GM12875 (cell line): ENCODE data around the gene CYTH1.

ENCODE experiments used
- H3K4me3 ChIP-seq: one replicate; pipeline ENCODE4 v1.5.1; 2011; ENCODE audit warnings: low read depth, low read length, control low read depth
- TF ChIP-seq, protein P1 (sequence below): IDR thresholded peaks from 2 replicates; pipeline ENCODE4 v1.5.1; 2011; ENCODE audit warnings: low read depth, mild to moderate bottlenecking, control low read depth, inconsistent platforms, low read length, moderate library complexity, borderline replicate concordance; ENCODE audit not compliant: insufficient read depth

Gene CYTH1

DNA sequence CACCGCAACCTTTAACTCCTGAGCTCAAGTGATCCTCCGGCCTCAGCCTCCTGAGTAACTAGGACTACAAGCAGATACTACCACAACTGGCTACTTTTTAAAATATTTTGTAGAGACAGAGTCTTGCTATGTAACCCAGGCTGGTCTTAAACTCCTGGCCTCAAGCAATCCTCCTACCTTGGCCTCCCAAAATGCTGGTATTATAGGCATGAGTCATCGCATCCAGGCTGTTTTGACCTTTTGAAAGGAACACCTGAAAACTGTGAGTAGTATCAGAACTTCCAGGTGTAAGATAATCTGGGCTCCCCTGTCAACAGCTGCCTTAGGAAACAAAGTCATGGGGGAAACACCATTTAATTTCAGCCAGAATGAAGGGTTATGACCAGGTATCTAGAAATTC lies 77.5 kb downstream of the CYTH1 start:
- TF ChIP-seq, protein P1, sequence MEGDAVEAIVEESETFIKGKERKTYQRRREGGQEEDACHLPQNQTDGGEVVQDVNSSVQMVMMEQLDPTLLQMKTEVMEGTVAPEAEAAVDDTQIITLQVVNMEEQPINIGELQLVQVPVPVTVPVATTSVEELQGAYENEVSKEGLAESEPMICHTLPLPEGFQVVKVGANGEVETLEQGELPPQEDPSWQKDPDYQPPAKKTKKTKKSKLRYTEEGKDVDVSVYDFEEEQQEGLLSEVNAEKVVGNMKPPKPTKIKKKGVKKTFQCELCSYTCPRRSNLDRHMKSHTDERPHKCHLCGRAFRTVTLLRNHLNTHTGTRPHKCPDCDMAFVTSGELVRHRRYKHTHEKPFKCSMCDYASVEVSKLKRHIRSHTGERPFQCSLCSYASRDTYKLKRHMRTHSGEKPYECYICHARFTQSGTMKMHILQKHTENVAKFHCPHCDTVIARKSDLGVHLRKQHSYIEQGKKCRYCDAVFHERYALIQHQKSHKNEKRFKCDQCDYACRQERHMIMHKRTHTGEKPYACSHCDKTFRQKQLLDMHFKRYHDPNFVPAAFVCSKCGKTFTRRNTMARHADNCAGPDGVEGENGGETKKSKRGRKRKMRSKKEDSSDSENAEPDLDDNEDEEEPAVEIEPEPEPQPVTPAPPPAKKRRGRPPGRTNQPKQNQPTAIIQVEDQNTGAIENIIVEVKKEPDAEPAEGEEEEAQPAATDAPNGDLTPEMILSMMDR: no peak
- H3K4me3 ChIP-seq: no peak overlapping the region

GRCh38 chr17:78697554-78698343 lies 84.3 kb downstream of the CYTH1 start:
- H3K4me3 ChIP-seq: no peak overlapping the region
- TF ChIP-seq, protein P1: no peak

GRCh38 chr17:78697122-78697521 lies 85.0 kb downstream of the CYTH1 start:
- H3K4me3 ChIP-seq: no peak overlapping the region
- TF ChIP-seq, protein P1: no peak

DNA sequence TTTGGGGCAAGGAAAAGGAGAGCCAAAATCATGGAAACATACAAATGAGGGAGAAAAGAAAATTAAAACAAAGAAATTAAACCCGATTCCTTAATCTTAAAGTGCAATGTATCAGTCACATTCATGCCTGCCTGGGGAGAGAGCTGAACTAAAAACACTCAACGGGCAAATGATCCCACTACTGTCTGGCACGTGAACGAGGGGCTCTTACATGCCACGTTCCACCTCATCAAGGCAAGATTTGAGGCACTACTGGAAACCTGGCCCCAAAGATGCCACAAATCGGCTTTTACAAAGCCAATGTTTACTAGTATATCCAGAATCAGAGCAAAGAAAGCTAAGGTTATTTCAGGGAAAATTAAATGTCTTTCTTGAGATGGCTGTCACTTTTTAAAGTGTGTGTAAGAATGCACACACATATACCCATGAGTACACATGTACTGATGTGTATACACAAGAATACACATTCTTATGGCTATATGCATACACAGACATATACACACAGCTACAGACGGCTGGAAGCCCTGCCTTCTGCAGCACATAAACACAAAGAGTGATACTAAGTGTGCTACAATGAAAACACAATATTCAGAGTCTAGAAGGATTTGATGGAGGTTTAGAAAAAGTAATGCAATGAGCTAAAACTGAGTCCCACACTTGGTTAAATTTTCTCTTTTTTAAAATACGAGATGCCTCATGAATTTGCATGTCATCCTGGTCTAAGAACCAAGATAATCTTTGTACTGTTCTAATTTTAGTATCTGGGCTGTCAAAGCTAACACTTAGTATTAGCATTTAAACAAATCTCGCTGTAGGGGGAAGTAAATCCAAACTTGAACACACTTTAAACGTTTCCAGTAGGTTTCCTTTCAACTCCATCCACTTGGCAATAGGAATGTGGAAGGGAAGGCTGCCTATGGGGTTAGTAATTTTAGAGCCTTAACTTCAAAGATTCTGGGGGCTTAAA lies 85.8 kb downstream of the CYTH1 start:
- H3K4me3 ChIP-seq: no peak overlapping the region
- TF ChIP-seq, protein P1: no peak

GRCh38 chr17:78694805-78695531 lies 87.1 kb downstream of the CYTH1 start:
- TF ChIP-seq, protein P1: no peak

DNA sequence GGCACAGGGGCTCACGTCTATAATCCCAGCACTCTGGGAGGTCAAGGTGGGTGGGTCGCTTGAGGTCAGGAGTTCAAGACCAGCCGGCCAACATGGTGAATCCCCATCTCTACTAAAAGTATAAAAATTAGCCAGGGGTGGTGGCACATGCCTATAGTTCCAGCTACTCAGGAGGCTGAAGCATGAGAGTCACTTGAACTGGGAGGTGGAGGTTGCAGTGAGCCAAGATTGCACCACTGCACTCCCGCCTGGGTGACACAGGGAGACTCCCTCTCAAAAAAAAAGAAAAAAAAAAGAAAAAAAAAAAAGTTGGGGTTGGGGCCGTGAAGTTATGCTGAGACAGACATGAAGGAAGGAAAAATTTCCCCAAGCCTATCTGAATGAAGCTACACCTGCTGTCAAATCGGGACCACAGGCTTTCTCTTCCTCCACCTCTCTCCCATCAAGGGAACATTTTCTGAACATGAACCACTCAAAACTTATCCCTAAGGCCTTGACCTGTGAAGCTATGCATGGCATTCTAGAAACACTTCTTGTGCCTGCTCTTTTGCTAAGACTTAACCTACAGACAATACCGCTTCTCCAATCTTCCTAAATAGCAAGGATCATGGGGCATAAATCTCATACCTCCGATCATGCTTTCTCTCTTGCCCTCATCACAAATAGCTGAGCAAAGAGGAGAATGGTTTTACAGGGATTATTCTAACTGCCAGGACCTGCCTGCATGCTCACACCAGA lies 88.6 kb downstream of the CYTH1 start:
- TF ChIP-seq, protein P1: no peak
- H3K4me3 ChIP-seq: no peak overlapping the region

More at GRCh38 chr17:78694805-78695531, 87.1 kb downstream of the CYTH1 start:
- no peak overlapping the region for H3K4me3 ChIP-seq
